ENCODE data around the gene LGR4. TPM values are rescaled to one million over a fixed set of nuclear protein-coding genes. Genes with fewer than 3 reads are reported as not detected.

LGR4 gene
- total RNA-seq, 2 donors from 2014 or later, result 10.8 to 15.4 TPM

DNA sequence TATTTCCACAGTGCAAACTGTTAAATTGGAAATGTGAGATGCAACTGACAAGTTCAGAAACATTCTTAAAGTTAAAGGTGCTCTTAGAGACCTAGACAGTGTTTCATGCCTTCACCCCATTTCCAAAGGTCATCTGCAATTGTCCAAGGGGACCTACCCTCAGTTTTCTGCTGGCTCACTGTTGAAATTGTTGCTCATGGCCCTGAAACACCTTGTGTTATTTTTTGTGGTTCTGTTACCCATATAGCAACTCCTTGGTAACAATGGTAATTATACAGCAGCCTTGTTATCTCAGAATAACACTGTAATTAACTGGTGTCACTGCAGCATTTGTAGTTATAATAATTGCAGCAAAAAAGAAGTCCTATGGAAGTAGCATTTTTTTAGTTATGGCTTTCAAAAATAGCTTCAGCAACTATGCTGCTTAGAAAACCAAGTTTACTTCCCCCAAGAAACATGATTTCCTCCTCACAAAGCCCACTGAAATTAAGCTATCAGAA is 60.3 kb downstream of the LGR4 start:
- intact Hi-C loops (cut with DNase I), result no loop called here

DNA sequence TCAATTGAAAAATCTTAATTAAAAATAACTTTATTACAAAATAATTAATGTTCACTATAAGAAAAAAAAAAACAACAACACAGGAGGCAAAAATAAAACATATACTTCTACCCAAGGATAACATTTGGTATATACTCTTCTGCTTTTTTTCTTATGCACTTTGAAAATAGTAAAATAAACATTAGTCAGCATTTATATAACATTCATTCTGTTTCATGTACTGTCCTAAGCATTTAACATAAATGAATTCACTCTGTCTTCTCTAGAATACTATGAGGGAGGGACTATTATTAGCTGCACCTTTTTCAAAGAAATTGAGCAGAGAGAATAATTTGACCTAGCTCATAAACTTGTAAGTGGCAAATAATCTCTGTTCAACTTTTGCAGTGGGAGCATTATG is 61.3 kb downstream of the LGR4 start:
- no peak for DNase-seq (ENCODE audit: low spot score)
- intact Hi-C loops (cut with DNase I), result no loop called here

More for the DNA sequence above, 60.3 kb downstream of the LGR4 start:
- DNase-seq (ENCODE audit: low spot score), result no peak

DNA sequence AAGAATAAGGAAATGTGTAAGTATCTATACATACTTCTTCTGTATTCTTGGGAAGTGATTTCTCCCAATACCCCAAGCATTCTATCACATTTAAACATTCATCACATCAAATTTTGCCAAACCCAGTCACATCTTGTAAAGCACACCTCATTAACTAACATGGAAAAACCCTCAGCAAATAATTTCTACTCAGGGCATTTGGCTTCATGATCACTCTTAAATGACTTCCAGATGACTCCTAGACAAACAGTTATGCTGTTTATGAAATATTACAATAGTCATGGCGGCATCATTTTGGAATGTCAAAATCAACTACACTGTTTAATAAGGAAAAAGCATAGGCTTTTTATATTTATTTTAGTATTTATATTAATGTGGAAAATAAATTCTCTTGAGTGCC is 62.3 kb downstream of the LGR4 start:
- intact Hi-C loops (cut with DNase I), result no loop called here
- DNase-seq (ENCODE audit: low spot score), result no peak

- intact Hi-C loops (cut with DNase I), result no loop called here
These were observed 62.8 kb downstream of the LGR4 start for GRCh38 chr11:27409742-27410141.

DNA sequence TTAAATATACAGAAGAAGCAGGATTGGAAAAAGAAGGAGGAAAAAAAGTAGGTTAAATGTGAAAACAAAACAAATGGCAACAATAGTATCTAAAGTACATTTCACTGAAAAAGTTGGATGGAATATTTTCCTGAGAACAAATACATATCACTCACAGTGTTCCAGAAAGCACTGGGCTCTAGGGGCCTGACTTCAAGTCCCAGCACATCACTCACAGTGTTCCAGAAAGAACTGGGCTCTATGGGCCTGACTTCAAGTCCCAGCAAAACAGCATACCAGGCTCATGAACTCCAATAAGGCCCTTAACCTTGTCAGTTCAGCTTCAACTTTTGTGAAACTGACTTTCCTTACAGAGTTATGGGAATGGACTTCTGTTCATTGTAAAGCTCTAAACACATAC is 63.5 kb downstream of the LGR4 start:
- intact Hi-C loops (cut with DNase I), result no loop called here

More at GRCh38 chr11:27409742-27410141, 62.8 kb downstream of the LGR4 start:
- no peak for DNase-seq (ENCODE audit: low spot score)

DNA sequence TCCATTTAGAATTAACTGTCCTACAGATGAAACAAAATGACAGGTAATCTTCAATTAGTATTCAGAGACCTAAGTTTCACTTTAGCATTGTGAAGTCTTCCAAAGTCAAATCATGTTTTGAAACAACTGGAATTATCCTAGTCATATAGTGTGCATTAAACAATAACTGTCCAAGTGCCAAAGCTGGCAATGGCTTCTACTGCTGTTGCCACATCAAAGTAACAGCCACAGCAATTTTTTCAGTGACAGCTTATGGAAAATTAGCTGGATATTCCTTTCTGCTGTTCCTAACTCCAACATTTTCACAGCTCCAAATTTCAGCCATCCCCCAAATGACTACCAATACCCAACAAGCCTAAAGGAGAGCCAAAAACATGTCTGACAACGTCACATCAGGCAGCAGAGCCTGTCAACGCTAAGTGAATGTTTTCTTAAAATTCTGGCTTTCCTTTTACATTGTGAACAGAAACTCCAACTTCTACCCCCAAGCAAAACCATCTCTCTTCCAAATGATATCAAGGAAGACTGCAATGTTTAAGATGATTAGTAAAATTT is 64.3 kb downstream of the LGR4 start:
- DNase-seq (ENCODE audit: low spot score), result no peak
- intact Hi-C loops (cut with DNase I), result no loop called here

More for the DNA sequence above, 63.5 kb downstream of the LGR4 start:
- DNase-seq (ENCODE audit: low spot score), result no peak

DNA sequence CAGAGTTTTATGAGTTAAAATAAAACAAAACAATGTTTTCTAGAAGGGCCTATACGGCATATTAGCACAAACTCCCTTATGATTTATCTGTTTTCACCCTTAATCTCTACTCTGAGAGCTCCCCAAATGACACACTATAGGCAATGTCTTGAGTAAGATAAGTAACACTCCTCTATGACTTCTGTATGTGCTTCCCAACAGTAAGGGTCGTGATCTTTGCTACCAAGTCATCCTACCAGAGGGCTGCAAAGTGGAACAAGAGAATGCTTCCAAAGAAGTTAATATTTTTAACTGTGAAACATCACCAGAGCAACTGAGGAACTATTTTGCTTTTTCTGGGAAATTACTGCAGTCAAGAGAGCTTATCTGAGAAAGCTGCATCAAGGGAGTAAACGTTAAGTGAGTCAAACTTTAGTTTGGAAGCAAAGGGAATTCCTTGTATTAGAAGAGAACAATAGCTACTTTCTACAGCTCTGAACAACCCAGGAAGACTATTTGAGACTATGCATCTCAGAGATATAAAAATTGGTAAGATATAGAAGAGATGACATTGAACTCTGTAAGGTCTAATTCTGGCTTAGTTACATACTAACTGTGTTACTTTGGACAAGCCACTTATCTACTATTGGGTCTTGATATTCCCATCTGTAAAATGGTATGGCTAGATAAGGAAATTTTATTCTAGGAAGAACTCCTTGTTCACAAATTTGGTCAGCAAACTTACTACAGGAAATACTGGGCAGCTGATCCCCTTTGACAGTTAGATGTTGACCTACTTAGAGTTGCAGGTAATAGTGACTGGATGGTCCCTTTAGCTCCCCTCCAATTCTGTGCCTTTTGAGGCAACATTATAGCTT is 65.9 kb downstream of the LGR4 start:
- intact Hi-C loops (cut with DNase I), result no loop called here
- no peak for DNase-seq (ENCODE audit: low spot score)

DNA sequence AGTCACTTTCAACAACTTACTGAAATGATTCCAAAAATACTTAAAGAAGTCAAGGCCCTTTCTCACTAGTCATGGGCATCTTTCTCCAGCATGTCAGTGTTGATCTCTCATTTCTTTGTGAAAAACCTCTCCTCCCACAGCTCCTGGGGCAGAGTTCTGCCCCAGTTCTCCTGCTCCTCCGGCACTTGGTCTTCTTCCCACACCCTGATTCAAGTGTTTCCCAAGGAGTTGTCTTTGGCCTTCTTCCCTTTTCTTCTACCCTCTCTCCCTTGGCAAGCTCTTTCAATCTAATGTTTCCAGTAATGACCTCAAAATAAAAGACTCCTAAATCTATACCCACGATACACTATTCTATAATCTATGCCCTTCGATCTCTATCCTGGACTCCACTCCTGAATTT is 67.5 kb downstream of the LGR4 start:
- DNase-seq (ENCODE audit: low spot score), result no peak
- intact Hi-C loops (cut with DNase I), result no loop called here

GRCh38 chr11:27404427-27404826 is 68.2 kb downstream of the LGR4 start:
- no peak for DNase-seq (ENCODE audit: low spot score)
- intact Hi-C loops (cut with DNase I), result no loop called here

DNA sequence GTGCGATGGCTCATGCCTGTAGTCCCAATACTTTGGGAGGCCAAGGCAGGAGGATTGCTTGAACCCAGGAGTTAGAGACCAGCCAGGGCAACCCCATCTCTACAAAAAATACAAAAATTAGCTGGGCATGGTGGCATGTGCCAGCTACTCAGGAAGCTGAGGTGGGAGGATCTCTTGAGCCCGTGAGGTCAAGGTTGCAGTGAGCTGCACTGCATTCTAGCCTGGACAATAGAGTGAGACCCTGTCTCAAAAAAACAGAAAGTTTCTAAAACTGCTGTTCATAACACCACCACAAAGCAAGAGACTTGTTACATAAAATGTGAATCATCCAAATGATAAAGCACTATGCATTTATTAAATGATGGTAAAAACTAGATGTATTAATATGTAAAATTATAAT is 69.4 kb downstream of the LGR4 start:
- DNase-seq (ENCODE audit: low spot score), result no peak
- intact Hi-C loops (cut with DNase I), result no loop called here

DNA sequence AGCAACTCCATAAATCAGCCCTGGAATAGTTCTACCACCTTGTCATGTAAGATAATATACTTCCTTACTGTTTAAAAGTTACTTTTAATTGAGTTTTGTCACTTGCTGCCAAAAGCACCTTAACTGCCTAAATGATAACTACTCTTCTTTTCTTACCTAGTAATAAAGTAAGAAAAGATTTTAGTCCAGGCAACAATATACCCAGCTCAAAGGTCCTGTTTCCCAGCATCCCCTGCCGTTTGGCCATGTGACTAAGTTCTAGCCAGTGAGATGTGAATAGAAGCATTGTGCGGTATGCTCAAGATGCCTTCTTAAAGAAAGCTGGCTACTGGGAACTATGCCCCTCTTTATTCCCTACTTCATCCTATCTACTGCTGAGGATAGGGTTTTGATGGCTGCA is 70.1 kb downstream of the LGR4 start:
- DNase-seq (ENCODE audit: low spot score), result no peak
- intact Hi-C loops (cut with DNase I), result no loop called here

GRCh38 chr11:27401833-27402316 is 70.7 kb downstream of the LGR4 start:
- DNase-seq (ENCODE audit: low spot score), result no peak
- intact Hi-C loops (cut with DNase I), result no loop called here

DNA sequence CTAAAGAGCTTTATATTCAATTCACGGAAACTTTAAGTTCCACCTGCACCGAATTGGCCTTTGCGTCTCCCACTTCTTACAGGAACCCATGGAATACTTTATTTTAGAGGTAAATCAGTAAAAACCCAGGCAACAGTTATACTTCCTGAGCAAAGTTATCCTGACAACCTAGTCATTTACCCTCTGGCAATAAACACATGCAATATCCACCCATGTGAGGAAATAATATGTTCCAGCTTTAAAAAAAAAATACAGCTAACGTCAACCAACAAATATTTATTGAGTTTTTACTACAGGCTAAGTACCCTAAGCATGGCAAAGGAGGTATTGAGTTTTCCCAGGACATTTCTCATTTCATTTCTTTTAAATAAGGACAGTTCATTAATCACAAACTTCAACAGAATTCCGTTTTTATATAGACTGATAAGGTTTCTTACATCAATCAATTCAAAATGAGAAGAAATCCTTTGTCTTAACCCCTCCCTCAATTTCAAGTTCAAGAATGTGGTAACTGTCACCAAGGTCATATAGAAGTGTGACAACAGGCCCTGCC is 71.2 kb downstream of the LGR4 start:
- intact Hi-C loops (cut with DNase I), result no loop called here
- DNase-seq (ENCODE audit: low spot score), result no peak

GRCh38 chr11:27398400-27398770 is 74.2 kb downstream of the LGR4 start:
- intact Hi-C loops (cut with DNase I), result no loop called here

GRCh38 chr11:27397624-27398399 is 74.8 kb downstream of the LGR4 start:
- no peak for DNase-seq (ENCODE audit: low spot score)
- intact Hi-C loops (cut with DNase I), result no loop called here

More at GRCh38 chr11:27398400-27398770, 74.2 kb downstream of the LGR4 start:
- DNase-seq (ENCODE audit: low spot score), result no peak

GRCh38 chr11:27396259-27396839 is 76.2 kb downstream of the LGR4 start:
- intact Hi-C loops (cut with DNase I), result no loop called here
- no peak for DNase-seq (ENCODE audit: low spot score)

GRCh38 chr11:27395556-27396258 is 76.9 kb downstream of the LGR4 start:
- DNase-seq (ENCODE audit: low spot score), result no peak
- intact Hi-C loops (cut with DNase I), result no loop called here

- intact Hi-C loops (cut with DNase I), result no loop called here
These were observed 77.8 kb downstream of the LGR4 start for GRCh38 chr11:27394781-27395228.

More at GRCh38 chr11:27394781-27395228, 77.8 kb downstream of the LGR4 start:
- DNase-seq (ENCODE audit: low spot score), result no peak

All from posterior vena cava (tissue), 2 donors.